Left hindlimb (tissue), 1 donor: Measurements from ENCODE around the gene PLCD1.
A peak's percentile ranks its signal among the peaks of the same experiment; 100 is the strongest.

Experiments
- DNase-seq: peaks from one replicate; pipeline ENCODE4 v3.0.0-alpha.2; 2018

Gene PLCD1

DNA sequence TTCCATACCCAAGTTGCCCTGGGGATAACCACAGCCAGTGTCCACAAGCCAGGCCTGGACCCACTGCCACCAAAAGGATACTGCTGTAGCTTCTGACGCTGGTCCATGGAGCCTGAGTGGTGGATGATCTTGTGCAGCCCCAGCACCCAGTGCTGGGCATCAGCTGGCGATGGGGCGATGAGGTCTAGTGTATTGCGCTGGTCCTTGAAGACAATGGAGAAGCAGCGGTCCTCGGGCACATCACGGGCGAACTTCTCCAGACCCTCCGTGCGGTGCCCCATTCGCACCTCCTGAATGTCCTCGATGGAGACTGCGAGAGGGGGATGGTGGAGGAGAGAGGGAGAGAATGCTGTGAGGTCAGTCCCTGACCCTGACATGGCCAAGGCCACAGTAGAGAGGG lies 13.0 kb downstream of the PLCD1 start:
- peak; percentile 16 for DNase-seq

DNA sequence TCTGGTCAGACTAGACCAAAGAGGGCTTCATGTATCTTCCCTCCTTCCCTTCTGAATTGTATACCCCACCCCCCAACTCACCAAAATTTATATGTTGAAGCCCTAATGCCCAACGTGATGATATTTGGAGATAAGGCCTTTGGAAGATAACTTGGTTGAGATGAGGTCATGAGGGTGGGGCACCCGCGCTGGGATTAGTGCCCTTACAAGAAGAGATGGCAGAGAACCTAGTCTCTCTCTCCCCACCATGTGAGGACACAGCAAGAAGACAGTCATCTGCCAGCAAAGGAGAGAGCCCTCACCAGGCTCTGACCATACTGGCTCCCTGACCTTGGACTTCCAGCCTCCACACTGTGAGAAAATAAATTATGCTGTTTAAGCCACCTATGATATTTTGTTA lies 13.5 kb downstream of the PLCD1 start:
- no peak for DNase-seq

GRCh38 chr3:38015485-38015884 lies 14.0 kb downstream of the PLCD1 start:
- DNase-seq, result no peak

- DNase-seq, result peak; percentile 28
Measured at GRCh38 chr3:38011111-38011510, 18.3 kb downstream of the PLCD1 start.

GRCh38 chr3:38009807-38010591 lies 19.4 kb downstream of the PLCD1 start:
- DNase-seq, result no peak

- DNase-seq, result no peak
Measured at GRCh38 chr3:38008971-38009580, 20.4 kb downstream of the PLCD1 start.

GRCh38 chr3:38008191-38008701 lies 21.2 kb downstream of the PLCD1 start:
- no peak for DNase-seq

- no peak for DNase-seq
Measured at GRCh38 chr3:38007754-38008090, 21.7 kb downstream of the PLCD1 start.

- DNase-seq, result no peak
Measured at GRCh38 chr3:38006445-38006995, 22.9 kb downstream of the PLCD1 start.

DNA sequence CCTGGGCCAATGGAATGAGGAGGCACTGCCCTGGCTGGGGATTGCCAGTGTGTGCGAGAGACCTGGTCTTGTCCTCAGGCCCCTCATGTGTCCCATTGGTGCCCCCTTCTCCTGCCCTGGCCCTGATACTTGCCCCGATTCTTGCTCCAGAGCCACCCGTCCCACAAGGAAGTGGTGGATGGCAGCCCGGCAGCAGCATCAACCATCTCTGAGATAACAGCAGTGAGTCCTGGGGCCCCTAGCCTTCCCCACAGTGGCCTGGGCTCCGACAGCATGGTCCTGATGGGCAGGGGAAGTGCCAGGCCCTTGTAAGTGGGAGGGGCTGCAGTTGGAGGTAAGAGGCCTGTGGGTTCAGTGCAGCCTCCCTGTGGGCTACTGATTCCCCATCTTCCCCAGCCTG lies 23.4 kb downstream of the PLCD1 start:
- no peak for DNase-seq

- peak; percentile 75 for DNase-seq
Measured at GRCh38 chr3:38005076-38006020, 24.1 kb downstream of the PLCD1 start.

- DNase-seq, result peak; percentile 72
Measured at GRCh38 chr3:38004415-38005075, 24.9 kb downstream of the PLCD1 start.

- DNase-seq, result peak; percentile 41
Measured at GRCh38 chr3:38003817-38004414, 25.5 kb downstream of the PLCD1 start.

DNA sequence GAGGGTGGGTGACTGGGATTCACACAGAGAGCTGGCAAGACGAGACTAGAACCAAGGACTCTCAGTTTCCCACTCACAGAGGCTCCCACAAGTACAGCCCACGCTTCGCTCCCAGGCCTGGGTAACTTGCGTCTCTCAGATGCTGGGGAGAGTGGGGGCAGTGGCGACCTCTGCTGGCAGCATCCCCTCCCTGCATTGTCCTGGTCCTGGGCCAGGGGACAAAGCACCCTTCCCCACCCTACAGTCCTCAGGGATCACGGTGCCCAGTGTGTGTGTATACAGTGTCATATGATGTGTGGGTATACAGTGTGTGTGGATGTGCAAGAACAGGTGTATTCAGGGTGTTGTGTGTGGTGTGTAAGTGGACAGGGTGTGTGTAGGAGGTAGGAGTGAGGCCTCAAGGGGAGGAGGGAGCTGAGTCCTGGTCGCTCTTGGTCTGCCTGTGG lies 26.0 kb downstream of the PLCD1 start:
- peak; percentile 77 for DNase-seq

DNA sequence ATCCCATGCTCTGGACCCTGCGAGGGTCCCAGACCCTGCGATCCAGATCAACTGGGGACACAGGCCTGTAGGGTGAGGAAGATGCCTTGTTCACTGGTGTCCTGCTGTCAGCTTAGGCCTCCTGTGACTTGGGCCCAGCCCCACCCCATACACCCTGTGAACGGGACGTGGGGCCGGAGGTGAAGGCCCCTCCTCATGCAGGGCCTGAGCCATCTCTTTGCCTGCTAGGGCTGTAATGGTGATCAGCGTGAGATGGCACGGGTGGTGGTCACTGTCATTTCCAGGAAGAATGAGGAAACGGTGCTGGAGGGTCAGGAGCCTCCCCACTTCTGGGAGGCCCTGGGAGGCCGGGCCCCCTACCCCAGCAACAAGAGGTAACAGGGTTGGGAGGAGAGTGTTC lies 26.5 kb downstream of the PLCD1 start:
- no peak for DNase-seq

GRCh38 chr3:38002291-38002876 lies 27.1 kb downstream of the PLCD1 start:
- DNase-seq, result peak; percentile 25

- DNase-seq, result peak; percentile 28
Measured at GRCh38 chr3:38001456-38002081, 27.9 kb downstream of the PLCD1 start.

GRCh38 chr3:38000965-38001455 lies 28.4 kb downstream of the PLCD1 start:
- DNase-seq, result peak; percentile 23

GRCh38 chr3:38000242-38000916 lies 29.1 kb downstream of the PLCD1 start:
- DNase-seq, result peak; percentile 36

DNA sequence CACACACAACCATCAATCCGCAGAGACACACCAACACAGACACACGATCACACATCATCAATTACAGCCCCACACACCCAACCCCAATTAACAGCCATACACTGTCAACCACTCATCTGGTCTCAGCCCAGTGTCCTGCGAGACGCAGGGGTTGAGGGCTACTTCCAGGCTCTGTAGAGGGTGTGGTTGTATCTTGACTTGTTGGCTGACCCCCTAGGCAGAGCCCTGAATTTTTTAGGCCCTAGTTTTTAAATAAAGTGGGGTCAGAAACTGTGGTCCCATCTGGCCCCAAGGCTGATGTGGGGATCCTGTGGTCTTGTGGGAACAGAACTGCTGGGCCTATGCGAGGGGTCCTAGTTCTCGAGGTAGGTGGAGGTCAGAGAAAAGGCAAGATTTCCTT lies 29.6 kb downstream of the PLCD1 start:
- DNase-seq, result peak; percentile 18
